ENCODE measurements around the gene IFT52. TPM values are rescaled to one million over a fixed set of nuclear protein-coding genes. Genes with fewer than 3 reads are reported as not detected.
A peak's percentile ranks its signal among the peaks of the same experiment; 100 is the strongest.

Gene IFT52
- total and polyA plus RNA-seq, 7 donors = 2.5 to 5.3 (median 3.5) TPM

GRCh38 chr20:43666376-43667328 lies 75.9 kb downstream of the IFT52 start, which contains the start of gene MYBL2:
MYBL2 (plus strand) TSS chr20:43667114; CDS start chr20:43667284, 170 bp downstream.
- H3K4me1 ChIP-seq = no peaks in the 10 kb centered on the region
- TF ChIP-seq, protein P1, sequence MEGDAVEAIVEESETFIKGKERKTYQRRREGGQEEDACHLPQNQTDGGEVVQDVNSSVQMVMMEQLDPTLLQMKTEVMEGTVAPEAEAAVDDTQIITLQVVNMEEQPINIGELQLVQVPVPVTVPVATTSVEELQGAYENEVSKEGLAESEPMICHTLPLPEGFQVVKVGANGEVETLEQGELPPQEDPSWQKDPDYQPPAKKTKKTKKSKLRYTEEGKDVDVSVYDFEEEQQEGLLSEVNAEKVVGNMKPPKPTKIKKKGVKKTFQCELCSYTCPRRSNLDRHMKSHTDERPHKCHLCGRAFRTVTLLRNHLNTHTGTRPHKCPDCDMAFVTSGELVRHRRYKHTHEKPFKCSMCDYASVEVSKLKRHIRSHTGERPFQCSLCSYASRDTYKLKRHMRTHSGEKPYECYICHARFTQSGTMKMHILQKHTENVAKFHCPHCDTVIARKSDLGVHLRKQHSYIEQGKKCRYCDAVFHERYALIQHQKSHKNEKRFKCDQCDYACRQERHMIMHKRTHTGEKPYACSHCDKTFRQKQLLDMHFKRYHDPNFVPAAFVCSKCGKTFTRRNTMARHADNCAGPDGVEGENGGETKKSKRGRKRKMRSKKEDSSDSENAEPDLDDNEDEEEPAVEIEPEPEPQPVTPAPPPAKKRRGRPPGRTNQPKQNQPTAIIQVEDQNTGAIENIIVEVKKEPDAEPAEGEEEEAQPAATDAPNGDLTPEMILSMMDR (IDR thresholded peaks at IDR 0.05) = no peak
- 11 to 22% (median 18%) methylated on average over 36 to 90 of the region's 90 CpGs for WGBS, 3 donors
- intact Hi-C loops (cut with DNase I) = no loop called here
- DNase-seq (peak; percentile 22 to 55), ATAC-seq (peak in 3 of 4 donors; percentile 53 to 57 (median 56))
- H3K27ac ChIP-seq = no peak within 1 kb of the TSS
- peaks cover 5 to 62% (median 28%) of the 10 kb centered on the region in 3 donors for H3K27me3 ChIP-seq (ENCODE audit: insufficient read depth in 3 of 3, low read length in 2 of 3)
- no peaks in the 10 kb centered on the region for H3K9me3 ChIP-seq
- H3K36me3 ChIP-seq (ENCODE audit: insufficient read depth in 1 of 2, low read depth in 1 of 2) = no peaks in the 10 kb centered on the region
- H3K4me3 ChIP-seq = peak within 1 kb of the TSS; percentile 43

GRCh38 chr20:43667341-43668132 lies 76.8 kb downstream of the IFT52 start:
- TF ChIP-seq, protein P1 (IDR thresholded peaks at IDR 0.05) = no peak
- H3K4me1 ChIP-seq = no peaks in the 10 kb centered on the region
- ATAC-seq (no peak), DNase-seq (no peak)
- no peak overlapping the region for H3K4me3 ChIP-seq
- H3K27me3 ChIP-seq (ENCODE audit: insufficient read depth in 3 of 3, low read length in 2 of 3) = peaks cover 5 to 67% (median 28%) of the 10 kb centered on the region in 3 donors
- H3K27ac ChIP-seq = no peak overlapping the region
- intact Hi-C loops (cut with DNase I) = no loop called here
- no peaks in the 10 kb centered on the region for H3K9me3 ChIP-seq
- no peaks in the 10 kb centered on the region for H3K36me3 ChIP-seq (ENCODE audit: insufficient read depth in 1 of 2, low read depth in 1 of 2)
- 5 to 8% (median 6%) methylated on average over 30 to 34 of the region's 34 CpGs for WGBS, 3 donors

DNA sequence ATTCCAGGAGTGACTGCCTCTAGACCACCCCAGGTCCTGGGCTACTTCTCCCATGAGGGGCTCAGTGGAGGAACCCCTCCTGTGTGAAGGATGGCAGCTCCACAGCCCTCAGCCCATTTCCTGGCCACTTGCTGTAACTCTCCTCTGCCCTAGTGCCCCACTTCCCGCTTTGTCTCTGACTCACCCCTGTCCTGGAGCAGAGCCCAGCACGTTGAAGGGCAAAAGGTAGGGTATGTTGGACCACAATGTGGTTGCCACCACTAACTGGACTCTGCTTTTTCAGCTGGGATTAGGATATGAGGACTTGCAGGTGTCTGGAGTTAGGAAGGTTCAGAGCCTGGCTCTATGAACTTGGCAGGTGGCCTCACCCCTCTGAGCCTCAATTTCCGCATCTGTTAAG lies 78.6 kb downstream of the IFT52 start:
- intact Hi-C loops (cut with DNase I) = no loop called here
- no peaks in the 10 kb centered on the region for H3K36me3 ChIP-seq (ENCODE audit: insufficient read depth in 1 of 2, low read depth in 1 of 2)
- DNase-seq (no peak), ATAC-seq (no peak)
- no peak overlapping the region for H3K4me3 ChIP-seq
- TF ChIP-seq, protein P1 (IDR thresholded peaks at IDR 0.05) = no peak
- H3K4me1 ChIP-seq = no peaks in the 10 kb centered on the region
- peaks cover 5 to 64% (median 28%) of the 10 kb centered on the region in 3 donors for H3K27me3 ChIP-seq (ENCODE audit: insufficient read depth in 3 of 3, low read length in 2 of 3)
- WGBS, 3 donors = 89 to 94% (median 91%) methylated on average over 3 of the region's 3 CpGs
- H3K9me3 ChIP-seq = no peaks in the 10 kb centered on the region
- no peak overlapping the region for H3K27ac ChIP-seq

- intact Hi-C loops (cut with DNase I) = no loop called here
- ATAC-seq = no peak
- Histone ChIP-seq H3K27me3 (ENCODE audit: insufficient read depth in 3 of 3, low read length in 2 of 3) (peaks cover 5 to 53% (median 28%) of the 10 kb centered on the region in 3 donors), H3K4me1 (no peaks in the 10 kb centered on the region), H3K36me3 (ENCODE audit: insufficient read depth in 1 of 2, low read depth in 1 of 2) (no peaks in the 10 kb centered on the region), H3K27ac (no peak overlapping the region), H3K9me3 (no peaks in the 10 kb centered on the region), H3K4me3 (no peak overlapping the region)
- DNase-seq = no peak
- TF ChIP-seq, protein P1 (IDR thresholded peaks at IDR 0.05) = no peak
- 93 to 96% (median 94%) methylated on average over 2 of the region's 2 CpGs for WGBS, 3 donors
Measured at GRCh38 chr20:43670423-43670822, 79.7 kb downstream of the IFT52 start.
